DND-41 (cell line): ENCODE data around the gene PHLPP1.

Source experiments
- ATAC-seq: fragments of 200-7000 bp; cut with Tn5 transposase; 3 replicates; pipeline ENCODE4 v1.9.1; 2021; ENCODE audit warnings: low read depth; ENCODE audit not compliant: insufficient read depth
- DNase-seq: peaks from one replicate; pipeline ENCODE4 v3.0.0-alpha.2; 2020
- H2AFZ ChIP-seq: 2 replicates; pipeline ENCODE4 v1.6.0; 2012; ENCODE audit warnings: low read depth, low read length
- H3K27ac ChIP-seq: 2 replicates; pipeline ENCODE4 v1.5.1; 2012; ENCODE audit warnings: low read length, inconsistent platforms
- H3K27me3 ChIP-seq: fragments of 200-600 bp; sonication (generic); 2 replicates; pipeline ENCODE4 v1.6.0; 2012; ENCODE audit warnings: low read length, mild to moderate bottlenecking, inconsistent platforms; ENCODE audit not compliant: insufficient read depth, poor library complexity
- H3K36me3 ChIP-seq: 2 replicates; pipeline ENCODE4 v1.5.1; 2012; ENCODE audit warnings: low read length, inconsistent platforms; ENCODE audit not compliant: insufficient read depth
- H3K4me1 ChIP-seq: 2 replicates; pipeline ENCODE4 v1.5.1; 2012; ENCODE audit warnings: mild to moderate bottlenecking, low read length; ENCODE audit not compliant: insufficient read depth
- H3K4me2 ChIP-seq: 2 replicates; pipeline ENCODE4 v1.6.0; 2012; ENCODE audit warnings: mild to moderate bottlenecking, moderate library complexity, low read length, inconsistent platforms; ENCODE audit not compliant: insufficient read depth
- H3K4me3 ChIP-seq, 2 experiments: fragments of 200-600 bp in 1 of 2; shearing (Covaris generic) in 1 of 2; 2 replicates each; pipeline ENCODE4 v1.5.1; 2012 to 2016; ENCODE audit warnings: inconsistent platforms in 2 of 2, low read length in 2 of 2, mild to moderate bottlenecking in 2 of 2, low read depth in 1 of 2, moderate library complexity in 1 of 2
- H3K79me2 ChIP-seq: 2 replicates; pipeline ENCODE4 v1.6.0; 2012; ENCODE audit warnings: low read length, inconsistent platforms; ENCODE audit not compliant: insufficient read depth
- H3K9ac ChIP-seq: 2 replicates; pipeline ENCODE4 v1.6.0; 2012; ENCODE audit warnings: low read depth, mild to moderate bottlenecking, inconsistent platforms, low read length, moderate library complexity
- H3K9me3 ChIP-seq: 2 replicates; pipeline ENCODE4 v1.5.1; 2012; ENCODE audit warnings: low read length, moderate library complexity, mild to moderate bottlenecking, inconsistent platforms; ENCODE audit not compliant: insufficient read depth, severe bottlenecking
- H4K20me1 ChIP-seq: 2 replicates; pipeline ENCODE4 v1.6.0; 2012; ENCODE audit warnings: low read length; ENCODE audit not compliant: insufficient read depth
- CTCF ChIP-seq: IDR thresholded peaks from 2 replicates; pipeline ENCODE4 v1.5.1; 2012; ENCODE audit warnings: borderline replicate concordance, low read length, moderate library complexity, mild to moderate bottlenecking; ENCODE audit not compliant: poor library complexity, severe bottlenecking; ENCODE audit errors: extremely low read depth
- EZH2 ChIP-seq: IDR thresholded peaks from 3 replicates; pipeline ENCODE4 v1.6.1; 2012; ENCODE audit warnings: borderline replicate concordance, low read depth, mild to moderate bottlenecking, moderate library complexity, low read length, inconsistent platforms; ENCODE audit not compliant: severe bottlenecking

The PHLPP1 gene

GRCh38 chr18:62959481-62959880, 244.1 kb downstream of the PHLPP1 start:
- Histone ChIP-seq H3K27me3 (no peaks in the 10 kb centered on the region), H3K9ac (no peak overlapping the region), H2AFZ (no peak overlapping the region), H3K4me1 (no peaks in the 10 kb centered on the region), H3K27ac (no peak overlapping the region), H3K4me3 (no peak overlapping the region), H3K36me3 (no peaks in the 10 kb centered on the region), H3K79me2 (no peaks in the 10 kb centered on the region), H3K4me2 (no peak overlapping the region), H3K9me3 (no peaks in the 10 kb centered on the region), H4K20me1 (no peaks in the 10 kb centered on the region)
- ATAC-seq, result no peak
- no peak for DNase-seq
- TF ChIP-seq CTCF, result no peak
- no peak for TF ChIP-seq EZH2

- DNase-seq (no peak), ATAC-seq (no peak)
- H3K79me2 ChIP-seq, result no peaks in the 10 kb centered on the region
- H3K9ac ChIP-seq, result no peak overlapping the region
- H3K27ac ChIP-seq, result no peak overlapping the region
- no peaks in the 10 kb centered on the region for H3K4me1 ChIP-seq
- no peaks in the 10 kb centered on the region for H3K27me3 ChIP-seq
- no peaks in the 10 kb centered on the region for H4K20me1 ChIP-seq
- no peak overlapping the region for H2AFZ ChIP-seq
- H3K9me3 ChIP-seq, result no peaks in the 10 kb centered on the region
- no peak overlapping the region for H3K4me2 ChIP-seq
- no peak overlapping the region for H3K4me3 ChIP-seq
- TF ChIP-seq CTCF (no peak), EZH2 (no peak)
- H3K36me3 ChIP-seq, result no peaks in the 10 kb centered on the region
These were observed 248.2 kb downstream of the PHLPP1 start for GRCh38 chr18:62963507-62963906.

- no peak overlapping the region for H3K4me2 ChIP-seq
- H3K9me3 ChIP-seq, result no peaks in the 10 kb centered on the region
- ATAC-seq, result no peak
- no peak overlapping the region for H2AFZ ChIP-seq
- no peaks in the 10 kb centered on the region for H4K20me1 ChIP-seq
- H3K79me2 ChIP-seq, result no peaks in the 10 kb centered on the region
- no peak overlapping the region for H3K4me3 ChIP-seq
- no peaks in the 10 kb centered on the region for H3K27me3 ChIP-seq
- H3K9ac ChIP-seq, result no peak overlapping the region
- DNase-seq, result no peak
- TF ChIP-seq EZH2 (no peak), CTCF (no peak)
- H3K27ac ChIP-seq, result no peak overlapping the region
- no peaks in the 10 kb centered on the region for H3K36me3 ChIP-seq
- no peaks in the 10 kb centered on the region for H3K4me1 ChIP-seq
These were observed 249.1 kb downstream of the PHLPP1 start for GRCh38 chr18:62964432-62964831.

GRCh38 chr18:62967089-62967488, 251.7 kb downstream of the PHLPP1 start:
- H4K20me1 ChIP-seq, result no peaks in the 10 kb centered on the region
- no peaks in the 10 kb centered on the region for H3K9me3 ChIP-seq
- no peaks in the 10 kb centered on the region for H3K79me2 ChIP-seq
- TF ChIP-seq EZH2, result no peak
- H3K36me3 ChIP-seq, result no peaks in the 10 kb centered on the region
- ATAC-seq (no peak), DNase-seq (no peak)
- no peak overlapping the region for H2AFZ ChIP-seq
- no peak overlapping the region for H3K27ac ChIP-seq
- H3K4me3 ChIP-seq, result no peak overlapping the region
- no peaks in the 10 kb centered on the region for H3K27me3 ChIP-seq
- H3K9ac ChIP-seq, result no peak overlapping the region
- no peaks in the 10 kb centered on the region for H3K4me1 ChIP-seq
- no peak overlapping the region for H3K4me2 ChIP-seq
